Breast epithelium (tissue), 3 donors: Measurements from ENCODE around the gene ZNF341.

ENCODE experiments used
- POLR2A ChIP-seq: fragments of 450-650 bp; IDR thresholded peaks from one replicate; pipeline ENCODE4 v1.6.1; 2016; ENCODE audit warnings: antibody characterized with exemption, mild to moderate bottlenecking, moderate library complexity
- POLR2AphosphoS5 ChIP-seq, 3 donors: sonication (generic); formaldehyde crosslinking; IDR thresholded peaks; one replicate each; pipeline ENCODE4 v1.6.1; 2017; ENCODE audit warnings: antibody characterized with exemption in 3 of 3
- TF ChIP-seq, protein P1 (sequence below), 3 donors: fragments of 450-650 bp; IDR thresholded peaks; one replicate each; pipeline ENCODE4 v1.5.1; 2016 to 2017; ENCODE audit warnings: antibody characterized with exemption in 3 of 3, mild to moderate bottlenecking in 3 of 3, moderate library complexity in 3 of 3

DNA sequence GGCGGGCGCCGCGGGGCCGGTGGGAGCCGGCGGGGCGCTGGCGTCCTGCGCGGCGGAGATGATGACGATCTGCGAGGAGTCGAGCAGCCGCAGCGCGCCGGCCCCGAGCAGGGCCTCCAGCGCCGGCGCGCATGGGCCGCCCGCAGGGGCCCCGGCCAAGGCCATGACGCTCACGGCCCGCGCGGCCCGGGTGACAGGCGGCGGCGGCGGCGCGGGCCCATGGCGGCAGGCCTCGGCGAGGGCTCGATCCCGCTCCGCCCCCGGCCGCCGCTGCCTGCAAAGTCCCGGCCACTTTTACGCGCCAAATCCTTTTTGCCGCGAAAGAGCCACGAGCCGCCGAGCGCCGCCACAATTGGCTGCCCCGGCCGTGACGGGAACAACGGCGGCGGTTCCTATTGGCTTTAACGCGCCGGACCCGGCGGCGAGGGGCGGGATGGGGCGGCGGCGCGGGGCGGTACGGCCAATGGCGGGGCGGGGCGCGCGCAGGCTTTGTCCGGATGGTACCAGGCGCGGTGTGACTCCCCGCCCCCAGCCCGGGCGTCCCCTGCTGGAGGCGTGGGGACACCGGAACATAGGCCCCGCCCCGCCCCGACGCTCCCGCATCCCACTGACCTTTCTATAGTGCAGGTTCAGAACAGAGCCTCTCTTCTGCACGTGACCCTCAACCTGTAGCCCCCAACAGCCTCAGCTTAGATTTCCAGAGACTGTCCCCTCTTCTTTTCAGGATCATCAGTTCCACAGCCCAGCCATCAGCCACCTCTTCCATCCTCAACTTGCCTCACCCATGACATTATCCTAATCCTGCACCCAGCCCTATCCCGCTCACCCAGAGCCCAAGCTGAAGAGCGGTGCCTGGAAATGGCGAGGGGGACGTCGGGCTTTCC lies 45.5 kb upstream of the ZNF341 start, which contains the start of gene E2F1:
- TF ChIP-seq POLR2A (no peak), POLR2AphosphoS5 (IDR thresholded peaks at IDR 0.05) (no peak)
- TF ChIP-seq, protein P1, sequence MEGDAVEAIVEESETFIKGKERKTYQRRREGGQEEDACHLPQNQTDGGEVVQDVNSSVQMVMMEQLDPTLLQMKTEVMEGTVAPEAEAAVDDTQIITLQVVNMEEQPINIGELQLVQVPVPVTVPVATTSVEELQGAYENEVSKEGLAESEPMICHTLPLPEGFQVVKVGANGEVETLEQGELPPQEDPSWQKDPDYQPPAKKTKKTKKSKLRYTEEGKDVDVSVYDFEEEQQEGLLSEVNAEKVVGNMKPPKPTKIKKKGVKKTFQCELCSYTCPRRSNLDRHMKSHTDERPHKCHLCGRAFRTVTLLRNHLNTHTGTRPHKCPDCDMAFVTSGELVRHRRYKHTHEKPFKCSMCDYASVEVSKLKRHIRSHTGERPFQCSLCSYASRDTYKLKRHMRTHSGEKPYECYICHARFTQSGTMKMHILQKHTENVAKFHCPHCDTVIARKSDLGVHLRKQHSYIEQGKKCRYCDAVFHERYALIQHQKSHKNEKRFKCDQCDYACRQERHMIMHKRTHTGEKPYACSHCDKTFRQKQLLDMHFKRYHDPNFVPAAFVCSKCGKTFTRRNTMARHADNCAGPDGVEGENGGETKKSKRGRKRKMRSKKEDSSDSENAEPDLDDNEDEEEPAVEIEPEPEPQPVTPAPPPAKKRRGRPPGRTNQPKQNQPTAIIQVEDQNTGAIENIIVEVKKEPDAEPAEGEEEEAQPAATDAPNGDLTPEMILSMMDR (IDR thresholded peaks at IDR 0.05), result peak in 1 of 3 donors; percentile 22
